GM18499 (cell line): ENCODE measurements around the gene ARID1B.
"Not testable (repeated sequence)": the region's sequence is repeated elsewhere in the genome, so short reads cannot be mapped to it uniquely, and the experiment has no call there.

ENCODE experiments used
- ATAC-seq: cut with Tn5 transposase; IDR thresholded peaks from one replicate; pipeline ENCODE4 v1.9.1; 2021; ENCODE audit warnings: moderate number of reproducible peaks; ENCODE audit not compliant: insufficient read depth, unreplicated experiment

ARID1B gene

DNA sequence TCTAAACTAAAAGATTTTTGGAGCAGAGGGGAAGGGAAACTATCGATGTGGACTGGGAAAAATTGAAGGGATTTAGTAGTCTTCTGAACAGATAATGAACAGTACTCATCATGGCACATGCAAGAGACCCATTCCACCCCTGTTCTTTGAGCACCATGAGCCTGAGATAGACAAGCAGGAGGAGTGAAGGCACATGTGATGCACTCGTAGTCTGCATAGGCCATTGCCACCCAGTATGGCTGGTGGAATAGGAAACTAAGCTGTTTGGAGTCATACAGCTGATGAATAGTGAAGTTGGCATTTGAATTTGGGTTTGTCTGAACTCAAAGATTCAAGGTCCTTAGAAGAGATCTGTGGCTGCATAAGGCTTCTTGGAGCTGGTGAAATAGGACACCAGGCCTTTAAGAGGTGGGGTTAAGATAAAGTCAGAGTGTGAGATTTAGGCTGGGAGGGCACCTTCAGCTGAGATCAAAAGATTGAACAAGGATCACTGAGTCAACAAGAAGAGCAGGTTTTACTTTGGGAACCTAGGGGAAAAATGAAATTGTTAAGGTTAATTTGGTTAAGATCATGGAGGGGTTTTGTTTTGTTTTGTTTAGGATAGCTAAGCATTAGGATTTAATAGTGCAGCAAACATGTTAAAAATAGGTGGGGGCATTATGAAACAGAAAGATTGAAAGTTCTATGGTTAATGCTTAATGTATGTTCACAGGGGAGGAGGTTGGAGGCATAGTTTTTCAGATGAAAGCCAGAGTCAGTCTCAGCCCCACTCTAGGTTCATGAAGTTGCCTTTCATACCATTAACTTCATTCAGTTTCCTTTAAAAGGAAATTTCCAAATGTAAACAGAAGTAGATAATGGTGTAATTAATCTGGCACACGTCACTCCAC, 148.8 kb downstream of the ARID1B start:
- ATAC-seq = peak; percentile 58

DNA sequence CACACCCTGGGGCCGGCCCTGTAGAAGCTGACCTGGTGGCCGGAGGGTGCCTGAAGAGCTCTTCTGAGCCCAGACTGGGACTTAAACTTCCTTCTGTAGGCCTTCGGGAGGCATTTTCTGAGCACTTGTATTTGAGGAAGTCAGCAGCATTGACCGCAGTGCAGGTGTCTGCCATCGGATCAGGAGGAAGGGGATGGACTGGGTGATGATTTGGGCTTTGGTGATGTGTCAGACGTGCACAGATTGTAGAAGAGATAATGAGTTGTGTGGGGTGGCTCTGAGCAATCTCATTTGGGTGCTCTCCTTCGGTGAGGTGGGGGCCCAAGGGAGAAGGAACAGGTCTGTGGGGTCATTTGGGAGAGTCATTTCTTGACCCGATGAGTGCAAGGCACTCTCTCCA, 150.9 kb downstream of the ARID1B start:
- ATAC-seq = no peak

DNA sequence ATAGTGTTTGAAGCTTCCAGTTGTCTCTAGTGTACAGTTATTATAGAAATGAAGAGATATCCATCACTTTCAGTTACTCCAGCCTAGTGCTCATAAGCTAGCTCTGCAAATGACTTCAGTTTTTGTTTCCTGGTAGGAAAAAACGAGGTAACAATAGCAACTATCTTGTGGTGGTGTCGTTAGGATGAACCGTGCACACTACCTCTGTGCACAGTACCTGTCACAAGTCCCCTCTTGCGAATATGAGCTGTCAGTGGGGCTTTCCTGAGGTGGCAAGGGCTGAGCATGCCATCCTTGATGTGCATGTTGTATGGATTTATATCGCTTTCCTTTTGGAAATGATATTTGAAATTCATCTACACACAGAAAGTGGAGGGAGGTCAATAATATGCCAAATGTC, 151.8 kb downstream of the ARID1B start:
- ATAC-seq = no peak

DNA sequence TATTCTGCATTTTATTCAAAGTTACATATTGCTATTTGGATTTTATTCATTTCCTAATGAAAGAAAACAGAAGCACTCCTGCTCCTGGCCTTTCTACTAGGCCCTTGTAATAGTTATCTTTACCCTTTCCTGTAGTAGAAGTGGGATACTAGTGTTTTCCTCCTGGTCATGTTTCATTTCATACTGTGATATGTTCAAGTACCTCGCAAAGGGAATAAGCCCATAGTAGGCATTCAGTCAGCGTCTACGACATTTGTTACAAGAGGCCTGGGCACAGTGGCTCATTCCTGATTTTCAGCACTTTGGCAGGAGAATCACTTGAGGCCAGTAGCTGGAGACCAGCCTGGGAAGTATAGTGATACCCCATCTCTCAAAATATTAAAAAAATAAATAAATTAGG, 154.1 kb downstream of the ARID1B start:
- ATAC-seq = no peak

DNA sequence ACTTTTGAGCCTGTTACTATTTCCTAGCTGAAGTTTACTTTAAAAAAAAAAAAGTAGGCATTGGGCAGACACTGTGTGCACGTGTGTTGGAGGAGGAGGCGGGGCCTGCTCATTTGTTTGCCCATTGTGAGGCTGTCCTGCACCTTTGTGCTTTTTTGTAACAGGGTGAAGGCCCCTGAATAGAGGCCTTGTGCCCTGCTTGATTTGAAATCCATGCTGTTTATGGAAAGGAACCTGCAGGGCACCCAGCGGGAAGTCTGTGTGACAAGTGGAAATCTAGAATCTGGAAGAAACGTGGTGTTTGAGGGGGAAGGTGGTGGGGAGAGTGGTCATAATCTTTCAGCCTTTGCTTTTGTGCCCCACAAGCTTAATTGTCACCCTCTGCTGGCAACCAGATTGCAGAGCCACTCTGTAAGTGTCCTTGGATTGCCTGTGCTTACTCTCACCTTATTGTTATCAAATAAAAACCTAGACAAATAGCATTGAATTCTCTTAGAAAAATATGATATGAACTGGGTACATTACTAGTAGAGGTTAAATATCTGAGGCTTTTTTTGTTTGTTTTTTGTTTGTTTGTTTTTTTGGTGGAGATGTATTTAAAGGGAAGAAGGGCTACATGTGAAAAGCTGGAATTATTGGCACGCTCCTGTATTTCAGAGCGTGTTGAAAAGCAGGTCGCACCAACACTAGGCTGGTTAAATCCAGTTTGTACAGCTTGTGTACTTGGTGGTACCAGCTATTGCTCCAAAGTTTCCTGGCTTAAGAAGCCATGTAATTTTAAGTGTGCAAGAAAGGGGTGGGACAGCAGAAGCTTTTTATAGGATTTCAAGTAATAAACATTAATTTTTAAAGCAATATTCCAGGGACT, 156.3 kb downstream of the ARID1B start:
- no peak for ATAC-seq

DNA sequence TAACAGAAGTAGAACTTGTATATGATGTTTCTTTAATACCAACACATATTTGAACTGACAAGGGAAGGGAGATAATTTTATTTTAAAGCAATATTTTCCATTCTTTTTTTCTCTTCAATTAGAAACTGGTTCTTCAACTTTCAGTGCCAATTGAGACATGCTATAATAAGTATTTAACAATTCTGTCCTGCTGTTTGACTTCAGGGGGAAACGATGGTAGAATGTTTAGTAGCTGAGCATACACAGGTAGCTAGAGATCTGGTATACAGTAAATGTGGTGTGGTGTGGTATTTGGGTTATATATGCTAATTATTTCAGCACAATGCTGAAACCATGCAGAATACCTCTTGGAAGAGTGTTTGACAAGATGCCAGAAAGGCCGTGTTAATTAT, 156.9 kb downstream of the ARID1B start:
- ATAC-seq = no peak

DNA sequence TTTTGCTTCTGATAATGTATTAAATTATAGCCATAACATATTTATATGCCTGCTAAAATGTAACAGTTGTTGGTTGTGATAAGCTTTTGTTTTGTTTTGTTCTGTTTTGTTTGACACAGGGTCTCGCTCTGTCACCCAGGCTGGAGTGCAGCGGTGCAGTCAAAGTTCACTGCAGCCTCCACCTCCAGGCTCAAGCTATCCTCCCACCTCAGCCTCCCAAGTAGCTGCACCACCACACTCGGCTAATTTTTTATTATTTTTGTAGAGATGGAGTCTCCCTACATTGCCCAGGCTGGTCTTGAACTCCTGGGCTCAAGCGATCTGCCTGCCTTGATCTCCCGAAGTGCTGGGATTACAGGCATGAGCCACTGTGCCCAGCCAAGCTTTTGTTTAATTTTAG, 157.8 kb downstream of the ARID1B start:
- no peak for ATAC-seq

DNA sequence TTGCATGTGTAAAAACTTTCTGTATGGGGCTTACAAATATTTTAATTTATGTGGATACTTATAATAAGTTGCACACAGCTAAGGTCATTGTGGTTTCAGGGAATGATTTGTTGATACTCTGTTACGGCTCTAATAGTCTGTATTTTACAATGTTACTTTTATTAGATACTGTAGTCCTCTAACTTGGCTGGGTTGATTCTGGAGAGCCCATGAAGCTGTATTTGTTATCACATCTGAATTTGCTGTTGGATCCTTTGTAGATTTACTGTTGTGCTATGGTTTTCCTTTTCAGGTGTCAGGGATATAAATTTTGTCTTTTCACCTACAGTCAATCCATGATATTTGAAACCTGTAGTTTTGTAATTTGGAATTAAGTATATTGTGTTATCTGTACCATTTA, 161.0 kb downstream of the ARID1B start:
- ATAC-seq = no peak

DNA sequence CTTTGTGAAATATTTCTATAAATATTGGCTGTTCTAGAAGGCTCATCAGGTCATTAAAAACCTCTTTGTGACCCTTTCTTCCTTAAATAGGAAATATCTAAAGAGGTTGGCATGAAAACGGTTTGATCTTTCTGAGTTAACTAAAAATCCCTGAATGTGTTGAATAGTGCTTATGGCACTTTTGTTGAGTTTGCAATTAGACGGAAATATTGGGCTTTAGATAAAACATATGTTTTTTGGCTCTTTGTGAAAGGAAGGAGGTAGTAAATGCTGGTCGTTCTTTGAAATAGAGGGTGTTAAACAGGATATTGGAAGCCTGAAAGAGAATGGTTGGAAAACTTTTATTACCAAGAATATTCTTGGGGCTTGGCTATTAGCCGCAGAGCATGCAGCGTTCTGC, 163.0 kb downstream of the ARID1B start:
- no peak for ATAC-seq

DNA sequence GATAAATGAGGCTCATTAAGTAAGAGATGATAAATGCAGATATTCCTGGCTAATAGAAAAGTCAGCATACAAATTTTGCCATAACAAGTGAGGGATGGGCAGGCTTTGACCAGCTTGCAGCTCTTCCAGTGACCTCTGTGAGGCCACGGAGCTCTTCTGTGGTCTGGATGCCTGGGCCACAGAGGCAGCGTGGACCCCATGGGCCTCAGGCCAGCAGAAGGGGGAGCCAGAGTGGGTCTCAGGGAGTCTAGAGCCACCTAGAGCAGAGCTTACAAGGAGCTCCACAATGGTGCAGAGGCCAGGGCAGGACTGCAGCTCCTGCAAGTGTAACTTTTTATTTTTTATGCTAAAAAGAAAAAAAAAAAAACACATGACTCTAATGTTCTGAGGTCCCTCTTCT, 165.1 kb downstream of the ARID1B start:
- ATAC-seq = no peak

DNA sequence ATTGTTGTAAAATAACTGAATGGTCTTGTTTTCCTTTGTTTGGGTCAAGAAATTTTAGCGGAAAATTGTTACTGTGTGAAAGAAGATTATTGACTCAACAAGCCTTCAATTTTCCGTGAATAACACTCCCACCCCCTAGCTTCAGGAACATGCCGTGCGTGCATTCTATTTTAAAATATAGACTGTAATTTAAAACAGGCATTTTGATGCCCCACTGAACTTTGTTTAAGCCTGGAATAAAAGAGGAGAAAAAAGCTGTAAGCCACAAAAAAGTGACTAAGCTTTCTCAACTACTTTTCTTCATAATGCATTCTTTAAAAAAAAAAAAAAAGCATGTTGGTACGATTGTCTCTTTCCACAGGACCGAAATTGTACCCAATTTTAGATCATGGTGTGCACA, 166.0 kb downstream of the ARID1B start:
- no peak for ATAC-seq

DNA sequence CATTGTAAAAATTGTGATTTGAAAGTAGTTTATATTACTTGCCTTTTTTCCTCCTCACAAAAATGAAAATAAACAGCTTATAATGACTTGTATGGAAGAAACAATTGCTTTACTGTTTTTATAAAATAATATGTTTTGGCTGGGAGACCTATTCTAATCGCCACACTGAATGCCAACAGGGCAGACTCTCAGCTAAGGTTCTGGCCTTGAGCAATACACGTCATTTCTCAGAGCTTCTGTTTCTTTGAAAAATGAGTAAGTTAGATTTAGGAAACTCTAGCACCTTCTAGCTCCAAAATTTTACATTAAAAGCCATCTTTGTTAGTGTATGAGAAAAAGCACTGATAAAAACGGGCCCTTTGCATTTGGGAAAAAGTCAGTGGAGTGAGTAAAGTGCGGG, 166.6 kb downstream of the ARID1B start:
- ATAC-seq = no peak

DNA sequence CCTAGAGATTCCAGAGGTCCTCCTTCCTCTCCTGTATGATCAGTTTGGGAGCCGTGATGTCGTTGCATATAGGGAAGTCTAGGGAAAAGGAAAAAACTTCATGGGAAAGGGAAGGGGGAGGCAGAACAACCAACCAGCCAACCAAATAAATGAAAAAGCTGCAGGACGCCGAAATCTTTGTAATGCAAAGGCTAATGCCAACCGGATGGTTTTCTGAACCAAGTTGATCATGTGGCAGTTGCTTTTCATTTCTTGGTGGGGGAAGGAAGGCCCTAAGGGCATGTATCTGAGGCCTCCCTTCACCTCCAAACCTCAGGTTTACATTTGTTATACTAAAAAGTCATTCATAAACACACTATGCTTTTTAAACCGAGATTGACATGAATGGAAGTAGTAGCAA, 167.2 kb downstream of the ARID1B start:
- no peak for ATAC-seq

DNA sequence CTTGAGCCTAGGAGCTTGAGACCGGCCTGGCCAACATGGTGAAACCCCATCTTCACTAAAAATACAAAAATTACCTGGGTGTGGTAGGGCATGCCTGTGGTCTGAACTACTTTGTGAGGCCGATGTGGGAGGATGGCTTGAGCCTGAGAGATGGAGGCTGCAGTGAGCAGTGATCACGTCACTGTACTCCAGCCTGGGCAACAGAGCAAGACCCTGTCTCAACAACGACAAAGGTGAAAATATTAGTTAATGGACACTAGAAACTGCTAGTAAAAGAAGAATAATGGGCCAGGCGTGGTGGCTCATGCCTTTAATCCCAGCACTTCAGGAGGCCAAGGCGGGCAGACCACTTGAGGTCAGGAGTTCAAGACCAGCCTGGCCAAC, 168.6 kb downstream of the ARID1B start:
- ATAC-seq = not testable (repeated sequence)

DNA sequence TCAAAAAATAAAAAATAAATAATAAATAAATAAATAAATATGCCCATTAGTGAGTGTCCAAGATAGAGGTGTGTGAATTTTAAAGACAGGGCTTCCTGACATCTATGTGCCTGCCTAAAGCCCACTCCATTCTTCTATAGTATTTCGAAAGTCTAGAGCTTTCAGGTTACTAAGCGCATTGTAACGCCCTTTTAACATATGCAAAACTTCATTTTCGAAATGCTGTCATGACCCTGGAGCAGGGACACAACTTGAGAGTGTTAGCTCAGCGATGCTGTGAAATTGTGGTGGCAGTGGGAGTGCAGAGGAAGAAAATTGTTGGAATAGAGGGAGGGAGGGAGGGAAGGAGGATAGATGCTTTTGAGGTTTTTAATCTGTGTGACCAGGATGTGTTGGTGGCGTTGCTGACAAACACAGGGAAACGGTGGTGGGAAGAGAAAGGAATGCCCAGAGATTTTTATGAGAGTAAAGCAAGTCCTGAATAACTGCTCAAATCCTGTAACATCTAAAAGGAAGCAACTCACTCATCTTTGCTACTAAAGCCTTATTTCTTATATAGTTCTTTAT, 169.3 kb downstream of the ARID1B start:
- no peak for ATAC-seq

DNA sequence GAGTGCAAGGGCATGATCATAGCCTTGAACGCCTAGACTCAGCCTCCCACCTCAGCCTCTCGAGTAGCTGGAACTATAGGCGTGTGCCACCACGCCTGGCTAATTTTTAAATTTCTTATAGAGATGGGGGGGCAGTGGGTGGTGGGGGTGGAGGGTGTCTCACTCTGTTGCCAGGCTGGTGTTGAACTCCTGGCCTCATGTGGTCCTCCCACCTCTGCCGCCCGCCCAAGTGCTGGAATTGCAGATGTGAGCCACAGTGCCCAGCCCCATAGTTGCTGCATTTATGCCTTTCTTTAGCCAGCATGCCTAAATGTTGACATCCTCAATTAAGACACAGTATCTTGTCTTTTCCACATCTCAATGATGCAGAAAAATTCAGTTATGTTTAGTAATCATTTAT, 171.1 kb downstream of the ARID1B start:
- no peak for ATAC-seq

DNA sequence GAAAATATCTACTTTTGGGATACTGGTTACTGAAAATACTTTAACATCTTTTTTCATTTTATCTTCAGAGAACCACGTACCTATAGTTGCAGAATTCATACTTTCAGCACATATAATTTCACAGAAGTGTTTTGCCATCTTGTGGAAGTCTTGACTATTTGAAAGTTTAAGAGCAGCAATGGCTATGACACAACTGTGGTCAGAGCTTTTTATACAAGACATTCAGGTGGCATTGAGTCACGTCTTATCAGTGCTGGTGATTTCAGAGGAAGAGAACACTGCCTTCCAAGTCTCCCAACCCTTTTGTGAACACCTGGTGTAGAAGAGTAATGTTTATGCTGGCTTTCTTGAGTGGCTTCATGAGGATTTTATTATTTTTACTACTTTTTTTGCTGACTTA, 171.6 kb downstream of the ARID1B start:
- ATAC-seq = no peak

DNA sequence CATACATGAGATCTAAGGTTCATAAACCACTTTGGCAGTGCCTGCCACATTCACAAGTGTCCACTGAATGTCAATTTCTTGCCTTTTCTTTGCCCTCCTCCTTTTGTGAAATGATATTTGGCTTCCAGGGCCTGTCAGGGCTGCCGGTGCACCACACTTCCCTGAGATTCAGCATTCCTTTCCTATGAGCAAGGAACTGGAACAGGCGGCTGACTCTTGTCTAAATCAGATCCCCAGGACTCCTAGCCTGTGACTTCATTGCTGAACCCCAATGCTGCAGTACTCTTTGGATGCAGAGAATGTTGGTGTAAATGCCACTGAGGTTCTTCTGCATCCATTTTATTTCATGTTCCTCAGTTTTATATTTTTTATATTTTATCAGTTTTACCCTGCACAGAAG, 172.2 kb downstream of the ARID1B start:
- ATAC-seq = no peak

DNA sequence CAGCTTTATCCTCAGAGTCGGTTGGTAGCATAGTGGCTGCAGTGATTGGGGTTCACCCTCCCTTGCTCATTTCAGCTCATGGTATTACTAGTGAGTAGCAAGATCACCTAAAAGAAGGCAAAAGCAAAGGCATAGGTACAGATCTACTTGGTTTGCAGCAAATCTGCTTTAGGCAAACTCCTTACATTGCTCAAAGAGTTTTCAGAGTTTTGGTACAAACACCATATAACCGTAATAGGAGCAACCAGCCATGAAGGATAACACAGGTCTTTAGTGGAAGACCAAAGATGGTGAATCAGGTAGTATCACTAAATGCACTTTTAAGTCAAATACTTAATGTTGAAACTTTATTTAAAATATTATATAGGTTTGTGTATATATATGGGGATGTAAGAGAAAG, 172.9 kb downstream of the ARID1B start:
- ATAC-seq = no peak

DNA sequence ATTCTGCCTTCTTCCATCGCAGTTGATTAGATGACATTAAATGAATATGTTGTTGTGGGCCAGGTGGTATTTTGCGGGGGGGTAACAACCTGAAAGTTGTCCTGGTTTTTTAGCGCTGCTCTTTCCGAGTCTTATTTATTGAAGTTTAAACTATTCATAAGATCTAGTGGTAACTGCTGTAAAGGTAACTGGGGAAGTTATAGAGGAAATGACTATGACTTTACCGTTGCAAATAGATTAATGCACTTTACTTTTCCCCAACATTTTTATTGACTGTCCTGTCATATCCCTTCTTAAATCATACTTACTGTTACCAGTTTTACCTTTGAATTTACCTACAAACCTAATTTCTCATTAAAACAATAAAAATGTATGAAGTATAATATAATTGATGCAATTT, 173.4 kb downstream of the ARID1B start:
- ATAC-seq = no peak

DNA sequence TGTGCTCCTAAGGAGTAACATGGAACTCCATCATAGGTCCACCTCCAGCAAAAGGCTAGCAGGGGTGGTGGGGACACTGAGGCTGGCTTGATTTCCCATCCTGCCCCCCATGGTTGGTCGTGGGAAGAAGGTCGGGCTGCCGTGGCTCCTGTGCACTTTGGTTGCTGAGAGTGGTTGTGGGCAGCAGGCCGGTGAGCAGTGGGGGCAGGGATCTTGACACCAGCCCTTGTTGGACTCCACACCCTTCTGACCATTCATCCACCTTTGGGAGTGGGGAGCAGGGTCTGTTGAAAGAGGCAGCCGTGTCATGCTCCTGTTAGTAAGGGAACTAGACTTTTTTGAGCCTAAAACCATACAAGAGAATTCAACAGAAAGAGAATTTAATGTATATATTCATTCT, 175.2 kb downstream of the ARID1B start:
- no peak for ATAC-seq
